IMR-90 (cell line): ENCODE results near the gene RADIL. TPM values are rescaled to one million over a fixed set of nuclear protein-coding genes. Genes with fewer than 3 reads are reported as not detected.

Source experiments
- ATAC-seq: fragments of 200-7000 bp; cut with Tn5 transposase; 2 replicates; pipeline ENCODE4 v1.9.1; 2020; ENCODE audit warnings: low read depth, mild to moderate bottlenecking, moderate library complexity
- BruUV-seq: library from RNA; stranded (reverse); fragments of 400-500 nt; replicated peaks from 2 replicates; lab custom pipeline; 2021; lab: Mats Ljungman, UMichigan
- CTCF ChIA-PET: fragments of 300-600 bp; formaldehyde crosslinking; extraction: SDS; loops from one replicate; lab custom pipeline; 2021; ENCODE audit warnings: antibody characterized with exemption; lab: Yijun Ruan, JAX
- POLR2A ChIA-PET: fragments of 300-600 bp; sonication (Branson Sonifier 250); formaldehyde crosslinking; loops from one replicate; lab custom pipeline; 2022; ENCODE audit warnings: antibody characterized with exemption; ENCODE audit not compliant: unreplicated experiment; lab: Charles Lee
- DNase-seq: peaks from one replicate; pipeline ENCODE4 v3.0.0; 2013
- H2AFZ ChIP-seq: replicated peaks from 2 replicates; pipeline ENCODE3; 2013; ENCODE audit warnings: low read length, mild to moderate bottlenecking; ENCODE audit not compliant: poor library complexity
- H2AK5ac ChIP-seq: 2 replicates; pipeline ENCODE4 v1.6.1; 2013; ENCODE audit warnings: low read depth, low read length, inconsistent platforms
- H2AK9ac ChIP-seq: replicated peaks from 2 replicates; pipeline ENCODE3; 2013; ENCODE audit warnings: mild to moderate bottlenecking, low read depth, low read length, moderate library complexity; ENCODE audit not compliant: poor library complexity
- H2BK120ac ChIP-seq: 2 replicates; pipeline ENCODE4 v1.6.1; 2013; ENCODE audit warnings: low read depth, low read length, inconsistent platforms
- H2BK15ac ChIP-seq: 3 replicates; pipeline ENCODE4 v1.6.1; 2013; ENCODE audit warnings: low read depth, low read length, inconsistent platforms
- H2BK20ac ChIP-seq: 2 replicates; pipeline ENCODE4 v1.6.1; 2013; ENCODE audit warnings: low read depth, mild to moderate bottlenecking, inconsistent platforms, low read length, moderate library complexity
- H2BK5ac ChIP-seq: 2 replicates; pipeline ENCODE4 v1.6.1; 2013; ENCODE audit warnings: mild to moderate bottlenecking, low read depth, low read length, inconsistent platforms; ENCODE audit not compliant: poor library complexity, severe bottlenecking
- H3K14ac ChIP-seq: replicated peaks from 2 replicates; pipeline ENCODE4 v1.6.1; 2013; ENCODE audit warnings: low read depth, low read length, inconsistent platforms
- H3K18ac ChIP-seq: 2 replicates; pipeline ENCODE4 v1.6.1; 2013; ENCODE audit warnings: low read depth, low read length, control low read depth
- H3K23ac ChIP-seq: 2 replicates; pipeline ENCODE4 v1.6.1; 2013; ENCODE audit warnings: low read depth, low read length, inconsistent platforms
- H3K27ac ChIP-seq: 2 replicates; pipeline ENCODE4 v1.5.1; 2013; ENCODE audit warnings: mild to moderate bottlenecking, control low read depth, low read length; ENCODE audit not compliant: insufficient read depth
- H3K27me3 ChIP-seq: 2 replicates; pipeline ENCODE4 v1.6.1; 2013; ENCODE audit warnings: low read length; ENCODE audit not compliant: control insufficient read depth, insufficient read depth
- H3K36me3 ChIP-seq: 2 replicates; pipeline ENCODE4 v1.6.1; 2013; ENCODE audit warnings: low read length, mixed read lengths; ENCODE audit not compliant: control insufficient read depth, insufficient read depth
- H3K4ac ChIP-seq: 2 replicates; pipeline ENCODE4 v1.6.1; 2013; ENCODE audit warnings: low read depth, low read length, inconsistent platforms
- H3K4me1 ChIP-seq: 2 replicates; pipeline ENCODE4 v1.6.1; 2013; ENCODE audit warnings: low read length, mixed read lengths; ENCODE audit not compliant: control insufficient read depth, insufficient read depth
- H3K4me2 ChIP-seq: 2 replicates; pipeline ENCODE4 v1.6.1; 2013; ENCODE audit warnings: low read depth, mild to moderate bottlenecking, control low read depth, low read length, moderate library complexity
- H3K4me3 ChIP-seq: 2 replicates; pipeline ENCODE4 v1.5.1; 2013; ENCODE audit warnings: low read depth, mild to moderate bottlenecking, control low read depth, low read length, moderate library complexity; ENCODE audit not compliant: insufficient read depth
- H3K56ac ChIP-seq: 2 replicates; pipeline ENCODE4 v1.6.1; 2013; ENCODE audit warnings: low read length, inconsistent platforms; ENCODE audit not compliant: insufficient read depth; ENCODE audit errors: extremely low read depth
- H3K79me1 ChIP-seq, 2 experiments: 2 replicates each; pipeline ENCODE4 v1.6.1; 2013; ENCODE audit warnings: low read length in 2 of 2, inconsistent platforms in 1 of 2, low read depth in 1 of 2
- H3K9ac ChIP-seq: 2 replicates; pipeline ENCODE4 v1.6.1; 2013; ENCODE audit warnings: low read depth, low read length, control low read depth
- H3K9me1 ChIP-seq: 2 replicates; pipeline ENCODE4 v1.6.1; 2013; ENCODE audit warnings: low read length, inconsistent platforms; ENCODE audit not compliant: insufficient read depth
- H3K9me3 ChIP-seq: 2 replicates; pipeline ENCODE4 v1.6.1; 2013; ENCODE audit warnings: low read length; ENCODE audit not compliant: control insufficient read depth, insufficient read depth
- H4K20me1 ChIP-seq: 2 replicates; pipeline ENCODE4 v1.6.1; 2013; ENCODE audit warnings: low read length, inconsistent platforms; ENCODE audit not compliant: insufficient read depth
- H4K5ac ChIP-seq: 2 replicates; pipeline ENCODE4 v1.6.1; 2013; ENCODE audit warnings: mild to moderate bottlenecking, low read depth, low read length, control low read depth
- H4K8ac ChIP-seq, 2 experiments: 2 replicates each; pipeline ENCODE4 v1.6.1; 2013; ENCODE audit warnings: low read depth in 2 of 2, low read length in 2 of 2, control low read depth in 1 of 2, inconsistent platforms in 1 of 2
- H4K91ac ChIP-seq: 2 replicates; pipeline ENCODE4 v1.6.1; 2013; ENCODE audit warnings: low read depth, low read length, inconsistent platforms; ENCODE audit not compliant: insufficient read depth
- BHLHE40 ChIP-seq: fragments of 150-350 bp; IDR thresholded peaks from 2 replicates; pipeline ENCODE4 v1.6.1; 2016; ENCODE audit warnings: mild to moderate bottlenecking, low read depth, low read length
- CEBPB ChIP-seq: IDR thresholded peaks from 2 replicates; pipeline ENCODE4 v1.6.1; 2012; ENCODE audit warnings: low read depth, low read length, improper control_type of control experiment
- CHD1 ChIP-seq: IDR thresholded peaks from 2 replicates; pipeline ENCODE4 v1.6.1; 2012; ENCODE audit warnings: low read depth, low read length, improper control_type of control experiment
- CTCF ChIP-seq: conservative IDR thresholded peaks from 2 replicates; pipeline ENCODE4 v1.5.1; 2012; ENCODE audit warnings: mild to moderate bottlenecking, low read depth, low read length, improper control_type of control experiment
- MAFK ChIP-seq: IDR thresholded peaks from 2 replicates; pipeline ENCODE4 v1.6.1; 2012; ENCODE audit warnings: low read depth, low read length, improper control_type of control experiment
- MAZ ChIP-seq: IDR thresholded peaks from 2 replicates; pipeline ENCODE4 v1.6.1; 2012; ENCODE audit warnings: low read depth, mild to moderate bottlenecking, low read length, improper control_type of control experiment, moderate library complexity, borderline replicate concordance
- MXI1 ChIP-seq: IDR thresholded peaks from 2 replicates; pipeline ENCODE4 v1.6.1; 2012; ENCODE audit warnings: low read depth, mild to moderate bottlenecking, low read length, moderate library complexity, borderline replicate concordance
- NFE2L2 ChIP-seq: fragments of 150-350 bp; IDR thresholded peaks from 2 replicates; pipeline ENCODE4 v1.6.1; 2016; ENCODE audit warnings: low read depth, mild to moderate bottlenecking, low read length
- POLR2A ChIP-seq: IDR thresholded peaks from 2 replicates; pipeline ENCODE4 v1.6.1; 2012; ENCODE audit warnings: mild to moderate bottlenecking, low read depth, low read length
- RAD21 ChIP-seq: IDR thresholded peaks from 2 replicates; pipeline ENCODE4 v1.6.1; 2012; ENCODE audit warnings: low read length, improper control_type of control experiment
- RCOR1 ChIP-seq: IDR thresholded peaks from 2 replicates; pipeline ENCODE4 v1.6.1; 2012; ENCODE audit warnings: mild to moderate bottlenecking, low read length, improper control_type of control experiment; ENCODE audit not compliant: insufficient replicate concordance
- RFX5 ChIP-seq: IDR thresholded peaks from 2 replicates; pipeline ENCODE4 v1.8.0; 2012; ENCODE audit warnings: low read depth, mild to moderate bottlenecking, low read length, moderate library complexity
- SMC3 ChIP-seq: fragments of 150-350 bp; IDR thresholded peaks from 2 replicates; pipeline ENCODE4 v1.6.1; 2016; ENCODE audit warnings: low read depth, mild to moderate bottlenecking, antibody characterized with exemption, low read length, moderate library complexity
- USF2 ChIP-seq: fragments of 150-350 bp; IDR thresholded peaks from 2 replicates; pipeline ENCODE4 v1.6.1; 2017; ENCODE audit warnings: mild to moderate bottlenecking, antibody characterized with exemption, low read length, low read depth
- WGBS, 2 experiments: methylation state at CpG; one replicate each; pipeline versions ENCODE4 v1.1.5 to v1.1.7; 2013; ENCODE audit warnings: missing lambda C conversion rate in 2 of 2; ENCODE audit not compliant: insufficient read length in 1 of 2; ENCODE audit errors: extremely low coverage in 2 of 2; 5-methylcytosine and 5-hydroxymethylcytosine counted together
- dilution Hi-C: fragments of 300-500 bp; cut with HindIII; formaldehyde crosslinking; loops from one replicate; pipeline ENCODE4 v1.14.3; 2018; ENCODE audit warnings: low sequenced_read_pairs; ENCODE audit not compliant: unreplicated experiment
- in situ Hi-C: fragments of 300-500 bp; cut with MboI; formaldehyde crosslinking; loops from 3 replicates; pipeline ENCODE4 v1.14.3; 2019; ENCODE audit warnings: low sequenced_read_pairs, inconsistent platforms, mixed read lengths
- intact Hi-C: fragments of 100-400 bp; cut with micrococcal nuclease; formaldehyde crosslinking; loops from 2 replicates; pipeline ENCODE4 v1.10.0; 2022
- polyA plus RNA-seq, 3 experiments: library from polyadenylated mRNA; depleted of rRNA; stranded (reverse); fragments of >200 nt; gene quantifications; 2 replicates each; pipeline ENCODE4 v1.2.3, GENCODE V29; 2012; ENCODE audit warnings: low replicate concordance in 1 of 3
- total RNA-seq: library from RNA; depleted of rRNA; stranded (reverse); fragments of >200 nt; gene quantifications from 2 replicates; pipeline ENCODE4 v1.2.3, GENCODE V29; 2012
- TF ChIP-seq, protein P1 (sequence below): fragments of 150-350 bp; IDR thresholded peaks from 2 replicates; pipeline ENCODE4 v1.6.1; 2016; ENCODE audit warnings: low read depth, mild to moderate bottlenecking, low read length, moderate library complexity, borderline replicate concordance

The RADIL gene
- total and polyA plus RNA-seq, 2 of the 4 experiments (the other 2 are of a cell fraction): 0.18 to 0.48 TPM

- no TSS peak for BruUV-seq
- Histone ChIP-seq H3K27ac (no peak overlapping the region), H2BK120ac (no peak overlapping the region), H3K9me3 (no peaks in the 10 kb centered on the region), H2AFZ (no peak overlapping the region), H3K9me1 (no peaks in the 10 kb centered on the region), H3K4me1 (no peaks in the 10 kb centered on the region), H2BK5ac (no peak overlapping the region), H3K23ac (no peak overlapping the region), H2AK5ac (no peak overlapping the region), H3K14ac (no peak overlapping the region), H4K91ac (no peak overlapping the region), H3K56ac (no peak overlapping the region), H2BK15ac (no peak overlapping the region), H2BK20ac (no peak overlapping the region), H3K18ac (no peak overlapping the region), H3K79me1 (no peaks in the 10 kb centered on the region), H2AK9ac (no peak overlapping the region), H3K27me3 (peaks cover 1% of the 10 kb centered on the region; the same call in 1 of the 2 replicates), H3K4me3 (no peak overlapping the region), H4K20me1 (no peaks in the 10 kb centered on the region), H4K5ac (no peak overlapping the region), H3K36me3 (no peaks in the 10 kb centered on the region), H3K4me2 (no peak overlapping the region), H4K8ac (no peak overlapping the region), H3K9ac (no peak overlapping the region), H3K4ac (no peak overlapping the region)
- in situ Hi-C loops (no loop called here), dilution Hi-C loops (no loop called here), intact Hi-C loops (no loop called here)
- 57% methylated on average over 6 of the region's 36 CpGs; no CpG with 5 or more reads in 1 of the 2 experiments for WGBS, 2 experiments
- ChIA-PET CTCF (no interaction called here), POLR2A (no interaction called here)
- DNase-seq: no peak
- no peak for ATAC-seq
- TF ChIP-seq SMC3: no peak
- no peak for TF ChIP-seq POLR2A
- TF ChIP-seq MXI1: no peak
- TF ChIP-seq MAZ: no peak
- TF ChIP-seq NFE2L2: no peak
- no peak for TF ChIP-seq CEBPB
- no peak for TF ChIP-seq BHLHE40
- TF ChIP-seq RAD21: no peak
- no peak for TF ChIP-seq RCOR1
- TF ChIP-seq, protein P1, sequence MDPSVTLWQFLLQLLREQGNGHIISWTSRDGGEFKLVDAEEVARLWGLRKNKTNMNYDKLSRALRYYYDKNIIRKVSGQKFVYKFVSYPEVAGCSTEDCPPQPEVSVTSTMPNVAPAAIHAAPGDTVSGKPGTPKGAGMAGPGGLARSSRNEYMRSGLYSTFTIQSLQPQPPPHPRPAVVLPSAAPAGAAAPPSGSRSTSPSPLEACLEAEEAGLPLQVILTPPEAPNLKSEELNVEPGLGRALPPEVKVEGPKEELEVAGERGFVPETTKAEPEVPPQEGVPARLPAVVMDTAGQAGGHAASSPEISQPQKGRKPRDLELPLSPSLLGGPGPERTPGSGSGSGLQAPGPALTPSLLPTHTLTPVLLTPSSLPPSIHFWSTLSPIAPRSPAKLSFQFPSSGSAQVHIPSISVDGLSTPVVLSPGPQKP: no peak
- TF ChIP-seq RFX5: no peak
- no peak for TF ChIP-seq CTCF
- TF ChIP-seq USF2: no peak
- no peak for TF ChIP-seq MAFK
- TF ChIP-seq CHD1: no peak
Observed at GRCh38 chr7:4833691-4834600, 49.6 kb downstream of the RADIL start.
